Measurements from ENCODE around the gene KLF1. TPM values are rescaled to one million over a fixed set of nuclear protein-coding genes. Genes with fewer than 3 reads are reported as not detected.
A peak's percentile ranks its signal among the peaks of the same experiment; 100 is the strongest.

Gene KLF1
- total and polyA plus RNA-seq, 2 of the 13 experiments (the other 11 are each of a cell fraction or from before 2014, with no cell fraction given), result not detected

GRCh38 chr19:12890787-12891552 lies 4.0 kb upstream of the KLF1 start, which contains the start of gene GCDH (continued):
- peak; percentile 81; the same call in 2 of the 3 replicates for TF ChIP-seq MXI1 (IDR thresholded peaks at IDR 0.05; ENCODE audit: borderline replicate concordance, low read depth, low read length)
- no peak for TF ChIP-seq ZNF512B (CRISPR knock-in tag; IDR thresholded peaks at IDR 0.05; ENCODE audit: borderline replicate concordance)
- TF ChIP-seq KLF6 (CRISPR knock-in tag; IDR thresholded peaks at IDR 0.05), result no peak; the same call in 1 of the 2 replicates
- peak; percentile 91 for TF ChIP-seq NR2C2 (CRISPR knock-in tag; IDR thresholded peaks at IDR 0.05; ENCODE audit: borderline replicate concordance)
- TF ChIP-seq TFDP1 (CRISPR knock-in tag; IDR thresholded peaks at IDR 0.05; ENCODE audit: borderline replicate concordance), result peak; percentile 61; the same call in 1 of the 2 replicates
- TF ChIP-seq MTERF4 (CRISPR knock-in tag; IDR thresholded peaks at IDR 0.05), result no peak
- 0 out of 2 replicates have a peak, but pooled peaks have one; percentile 68 for TF ChIP-seq ZNF225 (CRISPR knock-in tag; IDR thresholded peaks at IDR 0.05)
- TF ChIP-seq GZF1 (CRISPR knock-in tag; IDR thresholded peaks at IDR 0.05), result no peak
- no peak for TF ChIP-seq HMG20A (CRISPR knock-in tag; IDR thresholded peaks at IDR 0.05; ENCODE audit: borderline replicate concordance)
- TF ChIP-seq ETV5 (CRISPR knock-in tag; IDR thresholded peaks at IDR 0.05; ENCODE audit: borderline replicate concordance), result no peak
- no peak for TF ChIP-seq HOXA5 (CRISPR knock-in tag; IDR thresholded peaks at IDR 0.05)
- peak; percentile 34; the same call in 1 of the 2 replicates for TF ChIP-seq ZNF770 (CRISPR knock-in tag; IDR thresholded peaks at IDR 0.05)
- no peak for TF ChIP-seq MEIS1 (CRISPR knock-in tag; IDR thresholded peaks at IDR 0.05; ENCODE audit: borderline replicate concordance)
- TF ChIP-seq ZMYM3 (CRISPR knock-in tag; IDR thresholded peaks at IDR 0.05), result no peak
- TF ChIP-seq POLR2G (IDR thresholded peaks at IDR 0.05; ENCODE audit: low read depth, low read length), result peak; percentile 89
- TF ChIP-seq ZNF773 (CRISPR knock-in tag; IDR thresholded peaks at IDR 0.05; ENCODE audit: borderline replicate concordance), result no peak
- no peak for TF ChIP-seq KAT2B (IDR thresholded peaks at IDR 0.05; ENCODE audit: borderline replicate concordance, low read depth, low read length)
- TF ChIP-seq ZNF256 (CRISPR knock-in tag; conservative IDR thresholded peaks at IDR 0.05), result no peak
- peak; percentile 83; the same call in 1 of the 2 replicates for TF ChIP-seq NRL (CRISPR knock-in tag; IDR thresholded peaks at IDR 0.05; ENCODE audit: borderline replicate concordance)
- 0 out of 2 replicates have a peak, but pooled peaks have one; percentile 29 for TF ChIP-seq ZNF589 (CRISPR knock-in tag; conservative IDR thresholded peaks at IDR 0.05)
